Measurements from ENCODE around the gene BABAM2. TPM values are rescaled to one million over a fixed set of nuclear protein-coding genes. Genes with fewer than 3 reads are reported as not detected.

Gene BABAM2
- total RNA-seq, 1 donor from 2014 or later, result 37.1 TPM

GRCh38 chr2:28199995-28200679 lies 309.6 kb downstream of the BABAM2 start:
- Mint-ChIP-seq H3K27ac (no peak overlapping the region), H3K36me3 (ENCODE audit: insufficient read depth) (no peaks in the 10 kb centered on the region), H3K4me3 (ENCODE audit: low read depth) (no peak overlapping the region), H3K27me3 (no peaks in the 10 kb centered on the region), H3K4me1 (ENCODE audit: low read depth) (no peaks in the 10 kb centered on the region), H3K9me3 (ENCODE audit: low read depth) (no peaks in the 10 kb centered on the region)
- no peak for DNase-seq (ENCODE audit: low spot score, unreplicated experiment)
- TF ChIP-seq, protein P1, sequence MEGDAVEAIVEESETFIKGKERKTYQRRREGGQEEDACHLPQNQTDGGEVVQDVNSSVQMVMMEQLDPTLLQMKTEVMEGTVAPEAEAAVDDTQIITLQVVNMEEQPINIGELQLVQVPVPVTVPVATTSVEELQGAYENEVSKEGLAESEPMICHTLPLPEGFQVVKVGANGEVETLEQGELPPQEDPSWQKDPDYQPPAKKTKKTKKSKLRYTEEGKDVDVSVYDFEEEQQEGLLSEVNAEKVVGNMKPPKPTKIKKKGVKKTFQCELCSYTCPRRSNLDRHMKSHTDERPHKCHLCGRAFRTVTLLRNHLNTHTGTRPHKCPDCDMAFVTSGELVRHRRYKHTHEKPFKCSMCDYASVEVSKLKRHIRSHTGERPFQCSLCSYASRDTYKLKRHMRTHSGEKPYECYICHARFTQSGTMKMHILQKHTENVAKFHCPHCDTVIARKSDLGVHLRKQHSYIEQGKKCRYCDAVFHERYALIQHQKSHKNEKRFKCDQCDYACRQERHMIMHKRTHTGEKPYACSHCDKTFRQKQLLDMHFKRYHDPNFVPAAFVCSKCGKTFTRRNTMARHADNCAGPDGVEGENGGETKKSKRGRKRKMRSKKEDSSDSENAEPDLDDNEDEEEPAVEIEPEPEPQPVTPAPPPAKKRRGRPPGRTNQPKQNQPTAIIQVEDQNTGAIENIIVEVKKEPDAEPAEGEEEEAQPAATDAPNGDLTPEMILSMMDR (IDR thresholded peaks at IDR 0.05; ENCODE audit: unreplicated experiment), result no peak

DNA sequence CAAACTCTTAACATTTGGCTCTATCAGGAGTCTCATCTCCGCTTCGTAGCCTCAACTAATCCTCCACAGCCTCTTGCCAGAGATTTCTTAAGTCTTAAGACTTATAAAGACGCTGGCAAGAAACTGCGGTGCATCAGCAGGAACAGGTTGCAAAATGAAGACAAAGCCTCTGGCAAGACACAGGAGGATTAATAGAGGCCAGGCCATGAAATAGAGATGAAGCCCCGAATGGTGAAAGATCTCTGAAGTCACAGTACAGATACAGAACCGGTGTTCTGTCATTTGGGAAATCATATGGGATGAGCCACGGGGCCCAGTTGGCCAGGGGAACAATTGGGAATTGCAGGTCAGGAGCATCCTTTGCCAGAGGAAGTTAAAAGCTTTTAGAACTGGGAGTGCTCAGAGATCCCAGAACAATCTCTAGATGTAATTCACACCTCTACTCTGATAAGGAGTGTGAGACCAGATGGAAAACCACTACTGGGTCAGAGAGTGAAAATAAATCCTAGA lies 311.2 kb downstream of the BABAM2 start:
- no peak overlapping the region for H3K4me3 Mint-ChIP-seq (ENCODE audit: low read depth)
- TF ChIP-seq, protein P1 (IDR thresholded peaks at IDR 0.05; ENCODE audit: unreplicated experiment), result no peak
- H3K27me3 Mint-ChIP-seq, result no peaks in the 10 kb centered on the region
- no peak for DNase-seq (ENCODE audit: low spot score, unreplicated experiment)
- H3K27ac Mint-ChIP-seq, result no peak overlapping the region
- no peaks in the 10 kb centered on the region for H3K9me3 Mint-ChIP-seq (ENCODE audit: low read depth)
- no peaks in the 10 kb centered on the region for H3K4me1 Mint-ChIP-seq (ENCODE audit: low read depth)
- H3K36me3 Mint-ChIP-seq (ENCODE audit: insufficient read depth), result no peaks in the 10 kb centered on the region

DNA sequence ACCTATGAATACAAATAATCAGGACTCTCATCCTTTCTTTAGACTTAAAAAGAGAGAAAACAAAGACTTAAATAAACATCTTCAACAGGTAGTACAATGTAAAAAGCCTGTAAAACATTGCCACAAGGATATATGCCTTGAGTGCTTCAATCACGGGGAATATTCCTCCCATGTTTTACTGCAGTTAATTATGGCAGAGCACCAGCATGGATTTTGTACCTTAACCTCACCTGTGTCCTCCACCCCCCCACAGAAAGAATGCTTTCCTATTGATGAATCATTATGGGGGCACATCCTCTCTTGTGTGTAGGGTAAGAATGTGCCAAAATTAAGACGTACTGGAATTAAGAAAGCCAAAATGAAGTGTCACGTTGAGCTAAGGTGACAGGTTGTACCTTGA lies 312.2 kb downstream of the BABAM2 start:
- Mint-ChIP-seq H3K27me3 (no peaks in the 10 kb centered on the region), H3K9me3 (ENCODE audit: low read depth) (no peaks in the 10 kb centered on the region), H3K4me3 (ENCODE audit: low read depth) (no peak overlapping the region), H3K27ac (no peak overlapping the region), H3K36me3 (ENCODE audit: insufficient read depth) (no peaks in the 10 kb centered on the region), H3K4me1 (ENCODE audit: low read depth) (no peaks in the 10 kb centered on the region)
- no peak for DNase-seq (ENCODE audit: low spot score, unreplicated experiment)
- TF ChIP-seq, protein P1 (IDR thresholded peaks at IDR 0.05; ENCODE audit: unreplicated experiment), result no peak

- Mint-ChIP-seq H3K4me1 (ENCODE audit: low read depth) (no peaks in the 10 kb centered on the region), H3K27ac (no peak overlapping the region), H3K4me3 (ENCODE audit: low read depth) (no peak overlapping the region)
Measured at GRCh38 chr2:28206762-28207161, 316.2 kb downstream of the BABAM2 start.

DNA sequence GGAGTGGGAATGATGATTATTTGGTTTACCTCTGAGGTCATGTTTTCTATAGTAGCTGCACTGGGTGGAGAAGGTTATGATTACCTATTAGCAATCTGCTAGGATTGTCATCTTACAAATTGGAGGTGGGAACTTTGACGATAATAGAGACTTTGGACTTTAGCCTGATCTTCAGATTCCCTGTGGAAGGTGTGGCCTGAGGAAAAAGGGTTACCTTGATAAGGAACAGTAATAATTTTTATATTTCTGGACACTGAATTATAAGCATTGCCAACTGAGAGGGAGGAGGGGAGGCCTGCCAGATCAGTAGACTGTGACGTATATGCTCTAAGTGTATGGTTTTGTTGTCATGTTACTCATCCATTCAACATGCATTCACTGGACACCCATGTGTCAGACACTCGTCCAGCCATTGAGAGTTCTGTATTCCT lies 318.7 kb downstream of the BABAM2 start:
- Mint-ChIP-seq H3K4me3 (ENCODE audit: low read depth) (no peak overlapping the region), H3K27ac (no peak overlapping the region), H3K9me3 (ENCODE audit: low read depth) (peaks cover under 1% of the 10 kb centered on the region), H3K36me3 (ENCODE audit: insufficient read depth) (no peaks in the 10 kb centered on the region), H3K4me1 (ENCODE audit: low read depth) (no peaks in the 10 kb centered on the region), H3K27me3 (no peaks in the 10 kb centered on the region)
- TF ChIP-seq, protein P1 (IDR thresholded peaks at IDR 0.05; ENCODE audit: unreplicated experiment), result no peak
- no peak for DNase-seq (ENCODE audit: low spot score, unreplicated experiment)

More at GRCh38 chr2:28206762-28207161, 316.2 kb downstream of the BABAM2 start:
- Mint-ChIP-seq H3K9me3 (ENCODE audit: low read depth) (no peaks in the 10 kb centered on the region), H3K27me3 (no peaks in the 10 kb centered on the region), H3K36me3 (ENCODE audit: insufficient read depth) (no peaks in the 10 kb centered on the region)
- TF ChIP-seq, protein P1 (IDR thresholded peaks at IDR 0.05; ENCODE audit: unreplicated experiment), result no peak
- no peak for DNase-seq (ENCODE audit: low spot score, unreplicated experiment)

All from progenitor cell of endocrine pancreas (in vitro differentiated cells).